Heart left ventricle (tissue), 16 donors: ENCODE results near the gene SPTA1. TPM values are rescaled to one million over a fixed set of nuclear protein-coding genes. Genes with fewer than 3 reads are reported as not detected.

Source experiments
- ATAC-seq, 4 donors: fragments of 200-7000 bp; cut with Tn5 transposase; one replicate each; pipeline ENCODE4 v1.9.1; 2020 to 2022; ENCODE audit warnings: moderate library complexity in 4 of 4, mild to moderate bottlenecking in 3 of 4, moderate number of reproducible peaks in 1 of 4
- DNase-seq, 5 donors: peaks; one replicate each; pipeline ENCODE4 v3.0.0-alpha.2; 2020
- H3K27ac ChIP-seq, 12 donors: fragments of 200-600 bp; sonication (generic) in 4 of 12; one replicate each; pipeline versions ENCODE4 v1.5.0 to v1.8.0; 2016 to 2022; ENCODE audit warnings: mild to moderate bottlenecking in 2 of 12
- H3K27me3 ChIP-seq, 9 donors: fragments of 200-600 bp; sonication (generic) in 2 of 9; one replicate each; pipeline versions ENCODE4 v1.5.1 to v1.8.0; 2016 to 2022; ENCODE audit warnings: mild to moderate bottlenecking in 3 of 9
- H3K36me3 ChIP-seq, 9 donors: fragments of 200-600 bp; sonication (generic) in 2 of 9; one replicate each; pipeline versions ENCODE4 v1.5.0 to v1.8.0; 2018 to 2022; ENCODE audit warnings: mild to moderate bottlenecking in 2 of 9
- H3K4me1 ChIP-seq, 12 donors: fragments of 200-600 bp; sonication (generic) in 4 of 12; one replicate each; pipeline versions ENCODE4 v1.5.0 to v1.8.0; 2016 to 2022; ENCODE audit warnings: mild to moderate bottlenecking in 3 of 12
- H3K4me3 ChIP-seq, 12 donors: fragments of 200-600 bp; sonication (generic) in 4 of 12; one replicate each; pipeline versions ENCODE4 v1.5.0 to v1.8.0; 2017 to 2022; ENCODE audit warnings: mild to moderate bottlenecking in 9 of 12, moderate library complexity in 4 of 12
- H3K9me3 ChIP-seq, 12 donors: fragments of 200-600 bp; sonication (generic) in 4 of 12; one replicate each; pipeline versions ENCODE4 v1.5.0 to v1.8.0; 2016 to 2022; ENCODE audit warnings: mild to moderate bottlenecking in 1 of 12
- CTCF ChIP-seq, 12 donors: fragments of 200-600 bp; sonication (generic) in 4 of 12; IDR thresholded peaks; one replicate each; pipeline versions ENCODE4 v1.5.0 to v1.8.0; 2018 to 2022; ENCODE audit warnings: antibody characterized with exemption in 12 of 12, mild to moderate bottlenecking in 5 of 12
- POLR2A ChIP-seq, 2 donors: fragments of 450-650 bp; IDR thresholded peaks; one replicate each; pipeline ENCODE4 v1.6.1; 2017; ENCODE audit warnings: antibody characterized with exemption in 2 of 2, mild to moderate bottlenecking in 2 of 2, moderate library complexity in 2 of 2
- WGBS, 4 donors: extraction: QIAGEN DNeasy Blood & Tissue Kit in 2 of 4; methylation state at CpG; one replicate each; pipeline versions ENCODE4 v1.1.5 to v1.1.7; 2013 to 2018; 5-methylcytosine and 5-hydroxymethylcytosine counted together
- intact Hi-C, 10 donors: fragments of 100-400 bp; cut with DNase I; formaldehyde crosslinking; loops; one replicate each; pipeline versions ENCODE4 v1.11.1 to v1.14.2; 2022
- polyA plus RNA-seq, 2 donors: library from polyadenylated mRNA; stranded (reverse); fragments of 200-250 nt; gene quantifications; one replicate each; pipeline ENCODE4 v1.2.3, GENCODE V29; 2013
- total RNA-seq, 9 donors: library from RNA; depleted of rRNA in 2 of 9; stranded (reverse); fragments of >200 nt in 2 of 9; fragmentation: NEBNext Ultra II Directional in 3 of 9; extraction: Animal tissue kit (Norgen Biotek cat#: 25700) in 3 of 9; gene quantifications; one replicate each; pipeline versions ENCODE4 v1.1.0 to v1.2.4, GENCODE V29; 2016 to 2023
- donor health status: ischemic (EF 13 %, LVEDD 7.1; RV severe dilation, severe dysfunction).
- donor health status: healthy with polysubstance abuse.
- donor health status: DM: no; HTN: yes; CAD: no.
- donor health status: DM: no; HTN: no; CAD: no.
- donor health status: ischemic (EF 25% LVEDD 6.9; RV normal size, moderate dysfunction).
- donor health status: ischemic (EF 25% LVEDD 5.7; RV mildly dilated, moderate dysfunction).
- donor health status: healthy.
- donor health status: DM: yes; HTN: yes; CAD: no.
- donor health status: ischemic (EF 35%, LVEDD 5.7; RV mildly dilated, moderate dysfunction).
- donor health status: nonischemic (EF 11% LVEDD 7.7; RV severe dilation, severe dysfunction).
- donor health status: DM: yes; HTN: yes; CAD: no.
- donor health status: PGD.
- donor health status: ischemic (EF 29% LVEDD 5.4; RV normal size, mild dysfunction).
- donor health status: nonischemic (EF 23%, LVEDD 6.1; RV moderate dilation, normal function).

Gene SPTA1
- total and polyA plus RNA-seq, 11 donors = 0.06 to 0.99 (median 0.19) TPM; not detected in 5

DNA sequence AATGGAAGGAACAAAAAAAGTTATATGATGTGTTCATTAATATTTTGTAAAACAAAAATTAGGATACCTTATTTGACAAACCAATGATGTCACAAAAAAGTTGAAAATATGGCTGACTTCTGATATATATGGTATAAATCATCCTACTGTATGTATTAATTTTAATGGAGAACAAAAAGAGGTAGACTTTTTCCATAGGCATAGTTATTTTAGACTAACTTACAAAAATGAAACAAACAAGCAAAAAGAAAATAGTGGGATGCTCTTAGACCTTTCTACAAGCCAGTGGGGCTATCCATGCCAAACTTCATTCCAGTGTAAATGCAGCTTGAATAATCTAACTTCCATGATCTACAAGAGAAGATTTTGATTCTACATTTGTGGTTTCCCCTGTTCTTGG, 522 bp upstream of the SPTA1 start:
- intact Hi-C loops = no loop called here
- no peak for ATAC-seq
- Histone ChIP-seq H3K27ac (no peak overlapping the region), H3K36me3 (no peaks in the 10 kb centered on the region), H3K4me1 (no peaks in the 10 kb centered on the region), H3K9me3 (no peaks in the 10 kb centered on the region), H3K4me3 (no peak overlapping the region), H3K27me3 (peaks cover 0 to 2% (median 0%) of the 10 kb centered on the region in 9 donors)
- TF ChIP-seq POLR2A (IDR thresholded peaks at IDR 0.05) = no peak
- no peak for TF ChIP-seq CTCF (IDR thresholded peaks at IDR 0.05)
- DNase-seq = no peak

GRCh38 chr1:158685085-158685484, 1.4 kb downstream of the SPTA1 start:
- intact Hi-C loops = no loop called here
- H3K27me3 ChIP-seq = peaks cover 0 to 2% (median 0%) of the 10 kb centered on the region in 9 donors
- TF ChIP-seq POLR2A (IDR thresholded peaks at IDR 0.05) = no peak
- no peak for TF ChIP-seq CTCF (IDR thresholded peaks at IDR 0.05)
- no peak for DNase-seq
- no peak overlapping the region for H3K27ac ChIP-seq
- H3K9me3 ChIP-seq = no peaks in the 10 kb centered on the region
- no peaks in the 10 kb centered on the region for H3K4me1 ChIP-seq
- ATAC-seq = no peak
- WGBS, 4 donors = 68 to 71% (median 69%) methylated on average over 7 of the region's 7 CpGs
- H3K4me3 ChIP-seq = no peak overlapping the region
- no peaks in the 10 kb centered on the region for H3K36me3 ChIP-seq

DNA sequence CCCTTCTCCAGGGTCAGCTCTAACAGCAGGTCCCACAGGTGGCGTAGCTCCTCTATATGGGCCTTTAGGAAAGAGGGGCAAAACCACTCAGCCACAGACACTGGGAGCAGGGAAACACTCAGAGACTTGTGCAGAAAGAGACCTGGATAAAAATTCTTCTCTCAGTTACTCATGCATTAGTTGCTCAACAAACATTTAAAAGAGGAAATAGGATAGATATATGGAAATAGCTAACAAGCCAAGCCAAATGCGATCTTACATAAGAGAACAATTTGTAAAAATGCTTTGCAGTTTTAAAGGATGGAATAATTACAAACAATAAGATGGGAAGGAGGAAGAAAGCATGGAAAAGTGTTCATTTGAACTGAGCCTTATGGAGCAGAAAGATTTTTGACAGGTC, 4.9 kb downstream of the SPTA1 start:
- WGBS, 4 donors = 88 to 94% (median 93%) methylated on average over 2 of the region's 2 CpGs
- Histone ChIP-seq H3K27ac (no peak overlapping the region), H3K9me3 (no peaks in the 10 kb centered on the region), H3K4me3 (no peak overlapping the region), H3K4me1 (no peaks in the 10 kb centered on the region), H3K36me3 (no peaks in the 10 kb centered on the region), H3K27me3 (peaks cover 0 to 2% (median 0%) of the 10 kb centered on the region in 9 donors)
- no peak for ATAC-seq
- intact Hi-C loops = no loop called here
- no peak for DNase-seq
- no peak for TF ChIP-seq CTCF (IDR thresholded peaks at IDR 0.05)

DNA sequence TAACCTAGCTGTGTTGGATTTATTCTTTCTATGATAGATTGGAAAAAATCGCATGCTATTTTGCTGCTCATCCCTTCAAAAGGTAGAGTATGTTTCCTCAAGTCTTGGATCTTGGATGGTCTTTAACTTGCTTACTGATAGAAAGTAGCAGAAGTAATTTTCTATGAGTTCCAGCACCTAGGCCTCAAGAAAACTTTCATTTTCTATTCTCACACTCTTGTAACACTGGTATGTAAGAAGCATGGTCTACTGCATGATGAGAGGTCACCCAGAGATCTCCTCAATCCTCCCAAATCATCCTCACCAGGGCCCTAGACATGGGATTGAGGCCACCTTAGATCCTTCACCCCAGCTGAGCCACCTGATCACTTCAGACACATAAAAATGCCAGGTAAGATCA, 7.2 kb downstream of the SPTA1 start:
- Histone ChIP-seq H3K36me3 (no peaks in the 10 kb centered on the region), H3K27me3 (no peaks in the 10 kb centered on the region), H3K4me3 (no peak overlapping the region), H3K4me1 (no peaks in the 10 kb centered on the region), H3K9me3 (no peaks in the 10 kb centered on the region), H3K27ac (no peak overlapping the region)
- TF ChIP-seq POLR2A (IDR thresholded peaks at IDR 0.05) (no peak), CTCF (IDR thresholded peaks at IDR 0.05) (no peak)
- DNase-seq (no peak), ATAC-seq (no peak)
- intact Hi-C loops = no loop called here
- whole genome bisulfite sequencing, 4 donors = 93 to 96% (median 93%) methylated on average over 1 of the region's 1 CpG
